SK-N-SH (cell line): ENCODE results near the gene AGRN. TPM values are rescaled to one million over a fixed set of nuclear protein-coding genes. Genes with fewer than 3 reads are reported as not detected.
"Not testable (repeated sequence)": the region's sequence is repeated elsewhere in the genome, so short reads cannot be mapped to it uniquely, and the experiment has no call there.

Experiments
- CTCF ChIA-PET: fragments of 300-600, 350-600 bp; formaldehyde crosslinking; extraction: SDS; loops from one replicate; lab custom pipeline; 2021; lab: Yijun Ruan, JAX
- POLR2A ChIA-PET: fragments of 350-600 bp; sonication (Branson Sonifier 250); formaldehyde crosslinking; extraction: SDS; loops from one replicate; lab custom pipeline; 2020; ENCODE audit warnings: antibody characterized with exemption, inconsistent platforms; lab: Yijun Ruan, JAX
- DNase-seq: peaks from one replicate; pipeline ENCODE4 v3.0.0; 2012
- H2AFZ ChIP-seq: fragments of 200-600 bp; sonication (generic); 2 replicates; pipeline ENCODE4 v1.8.1; 2016; ENCODE audit warnings: antibody characterized with exemption, mild to moderate bottlenecking, low read depth
- H3F3A ChIP-seq: fragments of 200-600 bp; sonication (generic); replicated peaks from 2 replicates; pipeline ENCODE3; 2016; ENCODE audit warnings: antibody characterized with exemption, mild to moderate bottlenecking; ENCODE audit not compliant: insufficient read depth
- H3K27ac ChIP-seq, 2 experiments: fragments of 200-500 bp in 1 of 2; fragments of 200-600 bp in 1 of 2; sonication (Bioruptor generic) in 1 of 2; sonication (generic), shearing (Covaris generic) in 1 of 2; 2 replicates each; pipeline versions ENCODE4 v1.5.1 to v1.6.1; 2014 to 2016; ENCODE audit warnings: low read depth in 2 of 2, inconsistent platforms in 1 of 2, low read length in 1 of 2, mild to moderate bottlenecking in 1 of 2, mixed read lengths in 1 of 2
- H3K27me3 ChIP-seq: fragments of 200-600 bp; sonication (generic), shearing (Covaris generic); 2 replicates; pipeline ENCODE4 v1.6.1; 2016; ENCODE audit warnings: mixed run types; ENCODE audit not compliant: insufficient read depth
- H3K36me3 ChIP-seq, 2 experiments: fragments of 200-500 bp in 1 of 2; fragments of 200-600 bp in 1 of 2; sonication (Bioruptor generic) in 1 of 2; sonication (generic) in 1 of 2; replicated peaks in 1 of 2; 2 replicates each; pipeline versions ENCODE3 to v1.5.1; 2014 to 2016; ENCODE audit warnings: low read length in 1 of 2, mild to moderate bottlenecking in 1 of 2; ENCODE audit not compliant: insufficient read depth in 2 of 2, control insufficient read depth in 1 of 2
- H3K4me1 ChIP-seq, 2 experiments: fragments of 200-500 bp in 1 of 2; fragments of 200-600 bp in 1 of 2; sonication (Bioruptor generic) in 1 of 2; sonication (generic), shearing (Covaris generic) in 1 of 2; 2 replicates each; pipeline versions ENCODE4 v1.5.1 to v1.6.1; 2014 to 2016; ENCODE audit warnings: low read depth in 1 of 2, low read length in 1 of 2, mixed run types in 1 of 2; ENCODE audit not compliant: insufficient read depth in 2 of 2, control insufficient read depth in 1 of 2
- H3K4me2 ChIP-seq: fragments of 200-600 bp; sonication (generic), shearing (Covaris generic); 2 replicates; pipeline ENCODE4 v1.6.1; 2017; ENCODE audit warnings: mixed run types
- H3K4me3 ChIP-seq, 2 experiments: fragments of 200-500 bp in 1 of 2; fragments of 200-600 bp in 1 of 2; sonication (Bioruptor generic) in 1 of 2; sonication (generic), shearing (Covaris generic) in 1 of 2; 2 replicates each; pipeline versions ENCODE4 v1.5.1 to v1.8.1; 2014 to 2016; ENCODE audit warnings: low read depth in 2 of 2, inconsistent platforms in 1 of 2, low read length in 1 of 2, mild to moderate bottlenecking in 1 of 2, mixed read lengths in 1 of 2, moderate library complexity in 1 of 2
- H3K79me2 ChIP-seq: fragments of 200-600 bp; sonication (generic); 2 replicates; pipeline ENCODE4 v1.8.1; 2017; ENCODE audit warnings: mild to moderate bottlenecking; ENCODE audit not compliant: insufficient read depth
- H3K9ac ChIP-seq: fragments of 200-600 bp; sonication (generic); 2 replicates; pipeline ENCODE4 v1.6.1; 2017; ENCODE audit warnings: mixed run types
- H3K9me2 ChIP-seq: fragments of 200-600 bp; sonication (generic); 2 replicates; pipeline ENCODE4 v1.6.1; 2017; ENCODE audit warnings: mixed run types
- H3K9me3 ChIP-seq: fragments of 200-600 bp; sonication (generic); 2 replicates; pipeline ENCODE4 v1.6.1; 2017; ENCODE audit warnings: mixed run types, mild to moderate bottlenecking, moderate library complexity
- H4K20me1 ChIP-seq: fragments of 200-600 bp; sonication (generic); 2 replicates; pipeline ENCODE4 v1.6.1; 2017; ENCODE audit warnings: mild to moderate bottlenecking, mixed run types; ENCODE audit not compliant: insufficient read depth
- ELF1 ChIP-seq: IDR thresholded peaks from 2 replicates; pipeline ENCODE4 v1.4.0; 2012
- FOSL2 ChIP-seq: IDR thresholded peaks from 2 replicates; pipeline ENCODE4 v1.4.0; 2012; ENCODE audit warnings: low read depth, mild to moderate bottlenecking, moderate library complexity, borderline replicate concordance
- GATA2 ChIP-seq: sonication (generic); formaldehyde crosslinking; IDR thresholded peaks from 2 replicates; pipeline ENCODE4 v1.5.0; 2020; ENCODE audit warnings: mild to moderate bottlenecking, missing genetic modification reagents
- MEF2A ChIP-seq: IDR thresholded peaks from 2 replicates; pipeline ENCODE4 v1.4.0; 2012; ENCODE audit warnings: low read depth, borderline replicate concordance
- NFIC ChIP-seq: IDR thresholded peaks from 2 replicates; pipeline ENCODE4 v1.4.0; 2012; ENCODE audit warnings: borderline replicate concordance
- SIN3A ChIP-seq: IDR thresholded peaks from 2 replicates; pipeline ENCODE4 v1.6.1; 2012; ENCODE audit warnings: low read depth, mild to moderate bottlenecking, low read length, moderate library complexity, borderline replicate concordance
- SMC3 ChIP-seq: IDR thresholded peaks from 2 replicates; pipeline ENCODE4 v1.6.1; 2012; ENCODE audit warnings: low read depth, low read length, improper control_type of control experiment
- TEAD4 ChIP-seq: IDR thresholded peaks from 2 replicates; pipeline ENCODE4 v1.4.0; 2012; ENCODE audit warnings: mild to moderate bottlenecking, borderline replicate concordance; ENCODE audit not compliant: insufficient read depth
- WGBS: methylation state at CpG from one replicate; pipeline ENCODE4 v1.1.6; 2017; ENCODE audit warnings: low lambda C conversion rate; 5-methylcytosine and 5-hydroxymethylcytosine counted together
- polyA plus RNA-seq, 3 experiments: library from polyadenylated mRNA; depleted of rRNA; stranded (reverse); fragments of >200 nt; gene quantifications; 2 replicates each; pipeline ENCODE4 v1.2.3, GENCODE V29; 2012
- TF ChIP-seq, protein P1 (sequence below): IDR thresholded peaks from 2 replicates; pipeline ENCODE4 v1.4.0; 2012; ENCODE audit warnings: low read depth

AGRN gene
- polyA plus RNA-seq, 1 of the 3 experiments (the other 2 are of a cell fraction), result 31.6 TPM

DNA sequence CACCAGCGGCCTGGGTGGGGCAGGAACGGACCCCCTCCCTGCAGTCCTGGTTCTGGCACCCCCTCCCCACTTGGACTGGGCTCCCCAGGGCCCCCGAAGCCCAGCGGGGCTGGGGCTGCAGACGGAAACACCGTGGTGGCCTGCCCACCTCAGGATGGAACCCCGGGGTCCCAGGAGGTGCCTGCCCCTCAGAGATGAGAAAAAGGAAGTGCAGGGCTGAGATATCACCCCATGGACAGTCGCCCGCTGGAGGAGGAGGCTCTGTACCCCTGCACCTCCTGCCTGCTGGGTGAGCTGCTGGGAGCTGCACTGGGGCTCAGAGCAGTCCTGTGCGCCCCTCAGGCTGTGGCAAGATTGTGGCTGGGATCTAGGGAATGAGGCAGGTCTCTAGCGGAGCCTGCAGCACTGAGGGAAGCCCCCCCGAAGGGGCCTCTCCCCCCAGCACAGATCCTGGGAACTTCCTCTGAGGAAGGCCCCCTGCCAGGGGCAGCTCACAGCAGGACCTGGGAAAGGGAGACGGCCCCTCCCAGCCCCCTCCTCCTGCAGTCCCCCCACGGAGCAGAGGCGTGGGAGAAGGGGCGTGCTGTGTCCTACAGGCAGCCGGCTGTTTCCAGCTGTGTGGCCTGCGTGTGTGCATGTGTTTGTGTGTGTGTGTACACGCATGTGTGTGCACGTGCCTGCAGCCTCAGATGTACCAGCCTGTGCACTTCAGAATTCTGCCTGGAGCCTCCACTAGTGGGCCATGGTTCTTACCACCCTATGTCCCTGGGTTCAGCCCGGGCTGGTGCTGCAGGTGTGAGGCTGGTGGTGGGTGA lies 6.9 kb downstream of the AGRN start:
- peaks cover 13% of the 10 kb centered on the region; the same call in 1 of the 2 replicates for H4K20me1 ChIP-seq
- CTCF ChIA-PET, result interaction anchor here (0.6 to 2.3 kb wide), 3 partner anchors 24 to 42 kb away, joined by 3 to 10 read pairs (median 8); no protein-coding TSS in a partner anchor
- 95% methylated on average over 8 of the region's 21 CpGs for WGBS

DNA sequence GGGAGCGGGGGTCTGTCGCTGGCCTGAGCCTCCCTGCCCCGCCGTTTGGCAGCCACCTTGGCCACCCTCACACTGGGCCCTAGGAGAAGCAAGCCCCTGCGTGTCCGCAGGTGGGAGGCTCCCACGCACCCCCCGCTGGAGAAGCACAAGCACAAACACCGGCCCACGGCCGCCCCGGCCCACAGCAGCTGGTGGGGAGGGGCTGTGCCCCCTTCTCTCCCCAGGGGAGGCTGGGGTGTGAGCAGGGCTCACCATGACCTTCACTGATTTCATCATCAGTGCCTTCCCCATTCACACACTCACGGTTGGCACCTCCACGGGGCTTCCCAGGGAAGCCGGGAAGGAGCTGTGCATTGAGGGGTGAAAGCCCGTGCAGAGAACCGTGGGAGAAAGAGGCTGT lies 7.9 kb downstream of the AGRN start:
- ChIA-PET POLR2A (no interaction called here), CTCF (interaction anchor here (0.6 to 2.3 kb wide), 3 partner anchors 11 to 43 kb away, joined by 3 to 8 read pairs (median 3); no protein-coding TSS in a partner anchor)
- whole genome bisulfite sequencing, result 85% methylated on average over 13 of the region's 17 CpGs
- Histone ChIP-seq H3F3A (no peaks in the 10 kb centered on the region), H3K36me3 (peaks cover 0 to 10% of the 10 kb centered on the region in 2 experiments), H3K27ac (no peak overlapping the region), H3K27me3 (no peaks in the 10 kb centered on the region), H3K9me2 (no peaks in the 10 kb centered on the region), H4K20me1 (peaks cover 23% of the 10 kb centered on the region; the same call in 1 of the 2 replicates), H3K9me3 (no peaks in the 10 kb centered on the region), H3K4me2 (no peak overlapping the region), H3K9ac (no peak overlapping the region), H3K4me3 (no peak overlapping the region), H3K4me1 (peaks cover 0 to 7% of the 10 kb centered on the region in 2 experiments; a peak in 1 of 4 replicates), H2AFZ (no peak overlapping the region), H3K79me2 (no peaks in the 10 kb centered on the region)
- DNase-seq, result no peak
- TF ChIP-seq, protein P1, sequence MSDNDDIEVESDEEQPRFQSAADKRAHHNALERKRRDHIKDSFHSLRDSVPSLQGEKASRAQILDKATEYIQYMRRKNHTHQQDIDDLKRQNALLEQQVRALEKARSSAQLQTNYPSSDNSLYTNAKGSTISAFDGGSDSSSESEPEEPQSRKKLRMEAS, result no peak
- no peak for TF ChIP-seq GATA2 (CRISPR knock-in tag)
- TF ChIP-seq TEAD4, result no peak

More for the DNA sequence above, 6.9 kb downstream of the AGRN start:
- Histone ChIP-seq H3K27ac (no peak overlapping the region), H3K4me2 (no peak overlapping the region), H3K9me3 (no peaks in the 10 kb centered on the region), H3K36me3 (peaks cover 0 to 10% of the 10 kb centered on the region in 2 experiments), H3K9me2 (no peaks in the 10 kb centered on the region), H3K4me1 (no peaks in the 10 kb centered on the region; a peak in 1 of 4 replicates), H2AFZ (no peak overlapping the region), H3F3A (no peaks in the 10 kb centered on the region), H3K27me3 (no peaks in the 10 kb centered on the region), H3K9ac (no peak overlapping the region), H3K79me2 (no peaks in the 10 kb centered on the region), H3K4me3 (no peak overlapping the region)
- TF ChIP-seq MEF2A, result no peak
- no peak for TF ChIP-seq SIN3A
- no peak for TF ChIP-seq SMC3
- TF ChIP-seq ELF1, result no peak
- TF ChIP-seq NFIC, result no peak
- no peak for TF ChIP-seq FOSL2
- POLR2A ChIA-PET, result no interaction called here
- no peak for DNase-seq

DNA sequence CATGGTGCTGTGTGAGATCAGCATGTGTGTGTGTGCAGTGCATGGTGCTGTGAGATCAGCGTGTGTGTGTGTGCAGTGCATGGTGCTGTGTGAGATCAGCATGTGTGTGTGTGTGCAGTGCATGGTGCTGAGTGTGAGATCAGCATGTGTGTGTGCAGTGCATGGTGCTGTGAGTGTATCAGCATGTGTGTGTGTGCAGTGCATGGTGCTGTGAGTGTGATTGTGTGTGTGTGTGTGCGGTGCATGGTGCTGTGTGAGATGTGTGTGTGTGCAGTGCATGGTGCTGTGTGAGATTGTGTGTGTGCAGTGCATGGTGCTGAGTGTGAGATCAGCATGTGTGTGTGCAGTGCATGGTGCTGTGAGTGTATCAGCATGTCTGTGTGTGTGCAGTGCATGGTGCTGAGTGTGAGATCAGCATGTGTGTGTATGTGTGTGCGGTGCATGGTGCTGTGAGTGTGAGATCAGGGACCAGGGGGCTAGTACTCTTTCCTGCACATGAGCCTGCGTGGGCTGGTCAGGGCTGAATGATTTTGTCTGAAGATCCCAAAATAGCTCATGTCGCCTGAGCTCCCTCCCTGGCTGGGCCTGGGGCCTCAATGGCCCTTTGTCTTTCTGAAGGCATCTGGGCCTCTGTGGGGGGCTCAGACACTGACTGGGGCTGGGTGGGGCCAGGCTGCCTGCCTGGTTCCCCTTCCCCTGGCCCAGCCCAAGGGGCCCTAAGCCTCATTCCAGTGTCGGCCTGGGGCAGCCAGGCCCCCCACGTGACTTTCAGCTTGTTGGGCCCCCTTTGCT lies 11.1 kb downstream of the AGRN start:
- H3F3A ChIP-seq, H3K9me2 ChIP-seq, H3K79me2 ChIP-seq, DNase-seq, H3K9ac ChIP-seq, POLR2A ChIA-PET, H3K4me2 ChIP-seq, H3K9me3 ChIP-seq, H3K27me3 ChIP-seq, H3K27ac ChIP-seq, H3K36me3 ChIP-seq, H3K4me3 ChIP-seq, H2AFZ ChIP-seq: not testable (repeated sequence)
- CTCF ChIA-PET, result interaction anchor here (1.4 to 4.5 kb wide), 11 partner anchors 8 to 344 kb away, joined by 3 to 93 read pairs (median 21); partner anchors contain the start of genes AGRN, AURKAIP1, ISG15 and PERM1
- Histone ChIP-seq H3K4me1 (peaks cover 0 to 11% of the 10 kb centered on the region in 2 experiments; a peak in 1 of 4 replicates), H4K20me1 (peaks cover 33% of the 10 kb centered on the region)
- 94% methylated on average over 3 of the region's 7 CpGs for WGBS
